Hepatocyte (in vitro differentiated cells): ENCODE results near the gene IGSF10. TPM values are rescaled to one million over a fixed set of nuclear protein-coding genes. Genes with fewer than 3 reads are reported as not detected.

Experiments
- DNase-seq: peaks from one replicate; pipeline ENCODE4 v3.0.0-alpha.2; 2016; ENCODE audit warnings: low spot score
- H2AFZ ChIP-seq: fragments of 200-600 bp; sonication (generic); 2 replicates; pipeline ENCODE4 v1.6.0; 2016; ENCODE audit warnings: antibody characterized with exemption, mild to moderate bottlenecking
- H3K27ac ChIP-seq: fragments of 200-600 bp; sonication (generic); 2 replicates; pipeline ENCODE4 v1.5.1; 2016; ENCODE audit warnings: mild to moderate bottlenecking
- H3K27me3 ChIP-seq: fragments of 200-600 bp; sonication (generic); 2 replicates; pipeline ENCODE4 v1.6.1; 2016
- H3K36me3 ChIP-seq: fragments of 200-600 bp; sonication (generic); replicated peaks from 2 replicates; pipeline ENCODE4 v1.5.1; 2016; ENCODE audit warnings: low read depth; ENCODE audit not compliant: insufficient read depth
- H3K4me1 ChIP-seq: fragments of 200-600 bp; sonication (generic); 2 replicates; pipeline ENCODE4 v1.5.1; 2016; ENCODE audit warnings: mild to moderate bottlenecking, moderate library complexity; ENCODE audit not compliant: insufficient read depth
- H3K4me2 ChIP-seq: fragments of 200-600 bp; sonication (generic); 2 replicates; pipeline ENCODE4 v1.6.0; 2016
- H3K4me3 ChIP-seq: fragments of 200-600 bp; sonication (generic); 2 replicates; pipeline ENCODE4 v1.5.1; 2016; ENCODE audit warnings: mild to moderate bottlenecking
- H3K79me2 ChIP-seq: fragments of 200-600 bp; sonication (generic); 2 replicates; pipeline ENCODE4 v1.6.0; 2017; ENCODE audit warnings: mild to moderate bottlenecking
- H3K9me2 ChIP-seq: fragments of 200-600 bp; sonication (generic); replicated peaks from 2 replicates; pipeline ENCODE4 v1.6.0; 2017; ENCODE audit warnings: mild to moderate bottlenecking; ENCODE audit not compliant: insufficient read depth
- H3K9me3 ChIP-seq: fragments of 200-600 bp; sonication (generic); 2 replicates; pipeline ENCODE4 v1.5.1; 2016; ENCODE audit warnings: low read depth, mild to moderate bottlenecking
- H4K20me1 ChIP-seq: fragments of 200-600 bp; sonication (generic); 2 replicates; pipeline ENCODE4 v1.6.0; 2016; ENCODE audit warnings: mild to moderate bottlenecking; ENCODE audit not compliant: insufficient read depth, poor library complexity, severe bottlenecking
- EZH2 ChIP-seq: fragments of 200-600 bp; sonication (generic); IDR thresholded peaks from 2 replicates; pipeline ENCODE4 v1.6.1; 2016; ENCODE audit warnings: antibody characterized with exemption, mild to moderate bottlenecking, borderline replicate concordance
- EZH2phosphoT487 ChIP-seq: fragments of 200-600 bp; sonication (generic); IDR thresholded peaks from one replicate; pipeline ENCODE4 v1.6.1; 2018; ENCODE audit warnings: antibody characterized with exemption, mild to moderate bottlenecking, low read depth, moderate library complexity; ENCODE audit not compliant: unreplicated experiment, severe bottlenecking
- WGBS: methylation state at CpG from one replicate; pipeline ENCODE4 v1.1.6; 2016; ENCODE audit warnings: low lambda C conversion rate; ENCODE audit errors: missing lambda C conversion rate; 5-methylcytosine and 5-hydroxymethylcytosine counted together
- polyA plus RNA-seq: library from polyadenylated mRNA; unstranded; fragments of >200 nt; fragmentation: Nextera tagmentation; extraction: Ambion mirVana; gene quantifications from 2 replicates; pipeline ENCODE4 v1.2.1, GENCODE V29; 2016
- total RNA-seq: library from RNA; depleted of rRNA; stranded (reverse); fragments of >200 nt; gene quantifications from 2 replicates; pipeline ENCODE4 v1.2.3, GENCODE V29; 2014
- TF ChIP-seq, protein P1 (sequence below): fragments of 200-600 bp; sonication (generic); IDR thresholded peaks from 2 replicates; pipeline ENCODE4 v1.5.1; 2016; ENCODE audit warnings: antibody characterized with exemption, mild to moderate bottlenecking; ENCODE audit not compliant: poor library complexity

IGSF10 gene
- total and polyA plus RNA-seq, 2 experiments from 2014 or later = 0.75 to 1.4 TPM

DNA sequence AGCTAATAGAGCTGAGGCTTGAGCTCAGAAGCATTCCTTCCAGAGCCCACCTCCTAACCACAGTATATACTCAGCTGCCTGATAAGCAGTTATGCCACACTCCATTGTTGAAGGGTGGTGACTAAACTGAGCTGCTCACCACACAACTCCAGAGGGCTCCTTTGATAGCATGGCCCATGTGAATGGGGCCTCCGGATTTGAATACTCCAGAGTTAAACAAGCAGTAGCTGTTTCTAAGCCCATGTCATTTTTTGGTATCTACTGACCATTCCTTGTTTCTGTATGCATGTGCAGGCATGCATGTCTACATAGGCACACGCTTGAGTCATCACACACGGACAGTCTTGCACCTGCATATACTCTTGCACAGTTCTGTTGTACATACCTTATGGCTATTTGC lies 28.9 kb downstream of the IGSF10 start:
- Histone ChIP-seq H3K27ac (no peak overlapping the region), H3K4me3 (no peak overlapping the region)

DNA sequence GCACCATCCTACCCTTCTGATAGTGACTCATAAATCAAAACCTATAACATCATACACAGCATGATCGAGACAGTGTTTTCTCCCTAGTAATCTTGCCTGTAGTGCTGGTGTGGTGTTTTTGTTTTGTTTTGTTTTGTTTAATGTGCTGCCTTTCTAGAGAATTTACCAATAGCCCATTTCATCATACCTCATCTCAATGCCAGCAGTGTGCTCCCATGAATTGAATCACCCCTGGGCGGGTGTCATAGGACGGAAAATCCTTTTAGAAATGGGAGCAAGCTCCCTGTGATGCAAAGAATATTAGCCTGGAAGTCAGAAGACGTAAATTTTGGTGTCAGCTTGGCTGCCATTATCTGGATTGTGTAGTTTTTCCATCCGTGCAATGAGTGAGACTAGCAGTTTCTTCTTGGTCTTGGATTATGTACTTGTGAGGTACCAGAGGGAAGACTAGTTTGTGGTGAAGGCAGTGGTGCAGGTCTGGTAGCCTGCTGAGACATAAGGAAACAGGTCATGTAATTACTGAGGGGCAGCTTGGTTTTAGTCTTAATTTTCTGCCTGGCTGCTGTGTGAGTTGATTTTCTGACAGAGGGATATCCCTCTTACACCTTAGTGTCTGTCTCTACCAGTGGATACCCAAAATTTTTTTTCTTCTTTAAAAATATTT lies 29.9 kb downstream of the IGSF10 start:
- DNase-seq = no peak
- no peak overlapping the region for H2AFZ ChIP-seq

More for the DNA sequence above, 28.9 kb downstream of the IGSF10 start:
- H3K4me2 ChIP-seq = no peak overlapping the region
- no peaks in the 10 kb centered on the region for H3K4me1 ChIP-seq
- no peaks in the 10 kb centered on the region for H4K20me1 ChIP-seq
- WGBS = 91% methylated on average over 3 of the region's 3 CpGs
- no peaks in the 10 kb centered on the region for H3K79me2 ChIP-seq
- no peaks in the 10 kb centered on the region for H3K9me2 ChIP-seq
- no peaks in the 10 kb centered on the region for H3K27me3 ChIP-seq
- H2AFZ ChIP-seq = no peak overlapping the region
- H3K36me3 ChIP-seq = no peaks in the 10 kb centered on the region
- DNase-seq = no peak
- no peaks in the 10 kb centered on the region for H3K9me3 ChIP-seq
- no peak for TF ChIP-seq EZH2
- TF ChIP-seq EZH2phosphoT487 = no peak
- TF ChIP-seq, protein P1, sequence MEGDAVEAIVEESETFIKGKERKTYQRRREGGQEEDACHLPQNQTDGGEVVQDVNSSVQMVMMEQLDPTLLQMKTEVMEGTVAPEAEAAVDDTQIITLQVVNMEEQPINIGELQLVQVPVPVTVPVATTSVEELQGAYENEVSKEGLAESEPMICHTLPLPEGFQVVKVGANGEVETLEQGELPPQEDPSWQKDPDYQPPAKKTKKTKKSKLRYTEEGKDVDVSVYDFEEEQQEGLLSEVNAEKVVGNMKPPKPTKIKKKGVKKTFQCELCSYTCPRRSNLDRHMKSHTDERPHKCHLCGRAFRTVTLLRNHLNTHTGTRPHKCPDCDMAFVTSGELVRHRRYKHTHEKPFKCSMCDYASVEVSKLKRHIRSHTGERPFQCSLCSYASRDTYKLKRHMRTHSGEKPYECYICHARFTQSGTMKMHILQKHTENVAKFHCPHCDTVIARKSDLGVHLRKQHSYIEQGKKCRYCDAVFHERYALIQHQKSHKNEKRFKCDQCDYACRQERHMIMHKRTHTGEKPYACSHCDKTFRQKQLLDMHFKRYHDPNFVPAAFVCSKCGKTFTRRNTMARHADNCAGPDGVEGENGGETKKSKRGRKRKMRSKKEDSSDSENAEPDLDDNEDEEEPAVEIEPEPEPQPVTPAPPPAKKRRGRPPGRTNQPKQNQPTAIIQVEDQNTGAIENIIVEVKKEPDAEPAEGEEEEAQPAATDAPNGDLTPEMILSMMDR = no peak

DNA sequence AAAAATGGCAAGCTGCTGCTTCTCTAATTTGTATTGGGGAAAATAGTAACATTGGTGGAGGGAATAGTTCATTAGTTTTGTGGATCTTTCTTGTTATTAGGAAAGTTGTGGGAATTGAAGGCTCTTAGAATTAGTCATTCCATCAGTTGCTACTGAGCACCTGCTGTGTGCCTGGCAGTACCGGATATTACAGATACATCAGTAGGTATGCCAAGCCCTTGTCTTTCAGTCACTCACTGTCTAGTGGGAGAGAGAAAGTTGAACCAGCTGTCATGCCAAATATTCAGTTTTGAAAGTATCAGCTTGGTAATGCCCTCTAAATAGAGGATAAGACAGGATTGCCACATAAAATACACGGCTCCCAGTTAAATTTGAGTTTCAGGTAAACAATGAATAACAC lies 32.5 kb downstream of the IGSF10 start:
- DNase-seq = no peak
- Histone ChIP-seq H3K27ac (no peak overlapping the region), H3K9me3 (no peaks in the 10 kb centered on the region), H3K4me2 (no peak overlapping the region), H3K4me3 (no peak overlapping the region), H4K20me1 (no peaks in the 10 kb centered on the region), H3K79me2 (no peaks in the 10 kb centered on the region), H3K27me3 (no peaks in the 10 kb centered on the region), H3K4me1 (no peaks in the 10 kb centered on the region), H3K36me3 (no peaks in the 10 kb centered on the region), H2AFZ (no peak overlapping the region), H3K9me2 (no peaks in the 10 kb centered on the region)
- TF ChIP-seq EZH2 (no peak), EZH2phosphoT487 (no peak)
- TF ChIP-seq, protein P1 = no peak
- 84% methylated on average over 2 of the region's 2 CpGs for WGBS

More for the DNA sequence above, 29.9 kb downstream of the IGSF10 start:
- H3K9me2 ChIP-seq = no peaks in the 10 kb centered on the region
- no peaks in the 10 kb centered on the region for H3K4me1 ChIP-seq
- H3K27me3 ChIP-seq = no peaks in the 10 kb centered on the region
- no peak overlapping the region for H3K27ac ChIP-seq
- H3K4me2 ChIP-seq = no peak overlapping the region
- no peaks in the 10 kb centered on the region for H3K36me3 ChIP-seq
- no peaks in the 10 kb centered on the region for H3K79me2 ChIP-seq
- no peak for TF ChIP-seq EZH2
- no peak for TF ChIP-seq EZH2phosphoT487
- TF ChIP-seq, protein P1 = no peak
- 92% methylated on average over 5 of the region's 5 CpGs for WGBS
- no peaks in the 10 kb centered on the region for H4K20me1 ChIP-seq
- H3K9me3 ChIP-seq = no peaks in the 10 kb centered on the region
- H3K4me3 ChIP-seq = no peak overlapping the region

DNA sequence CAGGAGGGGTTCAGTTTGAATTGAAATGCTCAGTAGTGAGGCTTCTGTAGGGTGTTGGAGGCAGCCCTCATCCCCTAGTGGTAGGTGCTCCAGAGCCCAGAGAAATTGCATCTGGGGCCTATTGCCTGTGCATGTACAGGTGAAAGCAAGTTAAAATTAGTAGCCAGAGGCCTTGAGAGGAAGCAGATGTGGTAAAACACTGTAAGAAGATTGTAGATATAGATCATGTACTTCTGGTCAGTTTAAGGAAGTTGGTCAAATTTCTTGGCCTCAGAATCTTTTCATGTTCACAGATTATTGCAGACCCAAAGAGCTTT lies 34.6 kb downstream of the IGSF10 start:
- Histone ChIP-seq H3K27me3 (no peaks in the 10 kb centered on the region), H4K20me1 (no peaks in the 10 kb centered on the region), H3K4me1 (no peaks in the 10 kb centered on the region), H3K79me2 (no peaks in the 10 kb centered on the region), H3K4me2 (no peak overlapping the region), H3K27ac (no peak overlapping the region), H3K36me3 (no peaks in the 10 kb centered on the region), H3K9me3 (no peaks in the 10 kb centered on the region), H3K4me3 (no peak overlapping the region), H2AFZ (no peak overlapping the region), H3K9me2 (no peaks in the 10 kb centered on the region)
- TF ChIP-seq EZH2 = no peak
- TF ChIP-seq EZH2phosphoT487 = no peak
- TF ChIP-seq, protein P1 = no peak
- no peak for DNase-seq
